Neuronal stem cell (in vitro differentiated cells): ENCODE data around the gene FARS2.
A peak's percentile ranks its signal among the peaks of the same experiment; 100 is the strongest.

ENCODE experiments used
- DNase-seq: peaks from one replicate; pipeline ENCODE4 v3.0.0-alpha.2; 2013; ENCODE audit warnings: low spot score
- H2AFZ ChIP-seq: one replicate; pipeline ENCODE4 v1.6.1; 2013; ENCODE audit warnings: mild to moderate bottlenecking, low read length, inconsistent platforms
- H2AK5ac ChIP-seq: 2 replicates; pipeline ENCODE4 v1.6.1; 2013; ENCODE audit warnings: low read depth, mild to moderate bottlenecking, inconsistent platforms, low read length, moderate library complexity, mixed read lengths
- H2BK120ac ChIP-seq: 2 replicates; pipeline ENCODE4 v1.6.1; 2013; ENCODE audit warnings: low read depth, mild to moderate bottlenecking, inconsistent platforms, low read length, moderate library complexity, mixed read lengths
- H2BK12ac ChIP-seq: one replicate; pipeline ENCODE4 v1.6.1; 2013; ENCODE audit warnings: low read length, inconsistent platforms
- H2BK15ac ChIP-seq: 2 replicates; pipeline ENCODE4 v1.6.1; 2013; ENCODE audit warnings: mild to moderate bottlenecking, low read length, inconsistent platforms, mixed read lengths
- H2BK5ac ChIP-seq: one replicate; pipeline ENCODE4 v1.6.1; 2013; ENCODE audit warnings: inconsistent platforms, mild to moderate bottlenecking, low read length, moderate library complexity
- H3K14ac ChIP-seq: one replicate; pipeline ENCODE4 v1.6.1; 2013; ENCODE audit warnings: low read length, inconsistent platforms
- H3K18ac ChIP-seq: 2 replicates; pipeline ENCODE4 v1.6.1; 2013; ENCODE audit warnings: low read length, inconsistent platforms
- H3K23ac ChIP-seq: 2 replicates; pipeline ENCODE4 v1.6.1; 2013; ENCODE audit warnings: low read depth, mild to moderate bottlenecking, mixed read lengths, low read length, inconsistent platforms; ENCODE audit not compliant: poor library complexity
- H3K27ac ChIP-seq: replicated peaks from 3 replicates; pipeline ENCODE4 v1.5.1; 2013; ENCODE audit warnings: low read length, inconsistent platforms
- H3K27me3 ChIP-seq, 3 experiments: 2 replicates each; pipeline ENCODE4 v1.6.1; 2013; ENCODE audit warnings: low read length in 3 of 3, mild to moderate bottlenecking in 2 of 3, inconsistent platforms in 1 of 3, low read depth in 1 of 3, mixed read lengths in 1 of 3, moderate library complexity in 1 of 3; ENCODE audit not compliant: control insufficient read depth in 3 of 3, insufficient read depth in 3 of 3
- H3K36me3 ChIP-seq, 2 donors: replicated peaks in 1 of 2; 2 replicates each; pipeline ENCODE4 v1.6.1; 2013; ENCODE audit warnings: low read length in 2 of 2; ENCODE audit not compliant: control insufficient read depth in 2 of 2, insufficient read depth in 2 of 2
- H3K4ac ChIP-seq: 2 replicates; pipeline ENCODE4 v1.6.1; 2013; ENCODE audit warnings: inconsistent platforms, mild to moderate bottlenecking, low read length, moderate library complexity
- H3K4me1 ChIP-seq, 2 donors: 1 replicate in 1 of 2; 2 replicates in 1 of 2; pipeline ENCODE4 v1.6.1; 2013; ENCODE audit warnings: low read length in 2 of 2, low read depth in 1 of 2; ENCODE audit not compliant: control insufficient read depth in 2 of 2, insufficient read depth in 1 of 2
- H3K4me2 ChIP-seq: one replicate; pipeline ENCODE4 v1.6.1; 2013; ENCODE audit warnings: mild to moderate bottlenecking, low read length, inconsistent platforms; ENCODE audit not compliant: insufficient read depth, poor library complexity, severe bottlenecking
- H3K4me3 ChIP-seq, 2 donors: 2 replicates each; pipeline ENCODE4 v1.5.1; 2013; ENCODE audit warnings: low read length in 2 of 2, mild to moderate bottlenecking in 2 of 2, inconsistent platforms in 1 of 2, moderate library complexity in 1 of 2
- H3K79me1 ChIP-seq: one replicate; pipeline ENCODE4 v1.6.1; 2013; ENCODE audit warnings: low read depth, mild to moderate bottlenecking, inconsistent platforms, low read length, moderate library complexity
- H3K9ac ChIP-seq: one replicate; pipeline ENCODE4 v1.6.1; 2013; ENCODE audit warnings: mild to moderate bottlenecking, low read depth, low read length, inconsistent platforms; ENCODE audit not compliant: poor library complexity
- H3K9me3 ChIP-seq, 2 donors: replicated peaks in 1 of 2; 2 replicates each; pipeline versions ENCODE3 to v1.6.1; 2013; ENCODE audit warnings: low read length in 2 of 2, mild to moderate bottlenecking in 2 of 2, inconsistent platforms in 1 of 2, low read depth in 1 of 2, mixed read lengths in 1 of 2, moderate library complexity in 1 of 2; ENCODE audit not compliant: control insufficient read depth in 2 of 2, insufficient read depth in 1 of 2
- H4K8ac ChIP-seq: one replicate; pipeline ENCODE4 v1.6.1; 2013; ENCODE audit warnings: low read depth, mild to moderate bottlenecking, inconsistent platforms, low read length, moderate library complexity
- H4K91ac ChIP-seq: one replicate; pipeline ENCODE4 v1.6.1; 2013; ENCODE audit warnings: low read length, low read depth, mild to moderate bottlenecking, inconsistent platforms; ENCODE audit not compliant: poor library complexity
- WGBS, 2 donors: extraction: QIAGEN DNeasy Blood & Tissue Kit; methylation state at CpG; one replicate each; pipeline ENCODE4 v1.1.7; 2013; ENCODE audit warnings: missing lambda C conversion rate in 2 of 2, mixed read lengths in 1 of 2; ENCODE audit not compliant: insufficient read length in 2 of 2, insufficient replicate concordance in 1 of 2; ENCODE audit errors: extremely low coverage in 2 of 2; 5-methylcytosine and 5-hydroxymethylcytosine counted together

Gene FARS2

DNA sequence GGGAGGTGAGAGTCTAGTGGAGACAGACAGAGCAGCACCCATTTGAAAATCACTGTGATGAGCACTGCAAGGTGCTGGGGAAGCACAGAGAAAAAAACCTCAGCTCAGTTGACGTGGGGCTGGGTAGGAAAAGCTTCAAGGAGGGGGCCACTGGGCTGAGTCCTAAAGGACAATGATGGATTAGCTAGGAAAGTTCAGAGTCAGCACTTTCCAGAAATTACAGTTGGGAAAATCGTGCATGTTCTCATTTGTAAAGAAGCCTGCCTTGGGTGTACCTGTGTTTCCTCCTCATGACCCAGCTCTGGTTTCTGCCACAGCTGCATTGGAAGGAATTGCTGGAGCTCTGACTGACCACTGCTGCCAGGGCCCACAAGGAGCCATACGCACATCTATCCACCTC lies 221.3 kb downstream of the FARS2 start:
- Histone ChIP-seq H3K9me3 (no peaks in the 10 kb centered on the region), H3K27ac (no peak overlapping the region), H4K91ac (no peak overlapping the region), H4K8ac (no peak overlapping the region), H3K36me3 (peaks cover 0 to 6% of the 10 kb centered on the region in 2 donors), H2BK15ac (no peak overlapping the region), H2BK12ac (no peak overlapping the region), H3K23ac (no peak overlapping the region), H2AK5ac (no peak overlapping the region), H3K4ac (no peak overlapping the region), H3K14ac (no peak overlapping the region), H3K18ac (no peak overlapping the region), H3K4me2 (no peak overlapping the region), H3K79me1 (no peaks in the 10 kb centered on the region), H2AFZ (no peak overlapping the region), H3K27me3 (no peaks in the 10 kb centered on the region), H3K9ac (no peak overlapping the region), H3K4me3 (no peak overlapping the region), H2BK120ac (no peak overlapping the region), H2BK5ac (no peak overlapping the region), H3K4me1 (peaks cover 6 to 9% of the 10 kb centered on the region in 2 donors)
- WGBS, 2 donors, result no CpG with 5 or more reads among the region's 3 CpGs
- DNase-seq, result no peak

DNA sequence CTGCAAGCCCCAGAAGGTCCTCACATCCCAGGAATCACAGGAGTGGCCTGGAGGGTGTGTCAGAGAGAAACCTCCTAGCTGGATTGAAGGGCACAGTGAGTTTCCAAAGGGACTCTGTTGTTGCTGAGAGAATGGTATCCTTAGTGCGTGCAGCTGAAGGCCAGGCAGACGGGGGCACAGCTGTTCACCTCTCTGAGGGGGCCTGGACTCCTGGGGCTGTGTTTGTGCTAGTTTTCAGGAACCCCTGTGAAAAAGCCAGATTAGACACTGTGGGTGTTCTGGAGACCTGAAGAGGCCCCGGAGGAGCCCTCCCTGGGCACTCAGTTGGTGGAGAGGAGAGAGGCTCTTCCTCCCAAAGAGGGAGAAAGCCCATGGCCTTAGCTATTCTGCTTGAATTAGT lies 223.4 kb downstream of the FARS2 start:
- H3K4me1 ChIP-seq, result peaks cover 6 to 9% of the 10 kb centered on the region in 2 donors
- H3K4me2 ChIP-seq, result no peak overlapping the region
- H3K4ac ChIP-seq, result no peak overlapping the region
- H3K27me3 ChIP-seq, result no peaks in the 10 kb centered on the region
- no peak overlapping the region for H2BK12ac ChIP-seq
- H4K91ac ChIP-seq, result no peak overlapping the region
- H2BK120ac ChIP-seq, result no peak overlapping the region
- H3K9ac ChIP-seq, result no peak overlapping the region
- DNase-seq, result no peak
- no peaks in the 10 kb centered on the region for H3K79me1 ChIP-seq
- H3K36me3 ChIP-seq, result peaks cover 0 to 6% of the 10 kb centered on the region in 2 donors
- no CpG with 5 or more reads among the region's 3 CpGs for WGBS, 2 donors
- H3K9me3 ChIP-seq, result no peaks in the 10 kb centered on the region
- no peak overlapping the region for H3K4me3 ChIP-seq
- H2BK15ac ChIP-seq, result no peak overlapping the region
- H2AFZ ChIP-seq, result no peak overlapping the region
- H3K18ac ChIP-seq, result peak overlapping the region; percentile 19
- no peak overlapping the region for H3K14ac ChIP-seq
- no peak overlapping the region for H3K23ac ChIP-seq
- no peak overlapping the region for H2BK5ac ChIP-seq
- no peak overlapping the region for H3K27ac ChIP-seq
- H2AK5ac ChIP-seq, result no peak overlapping the region
- H4K8ac ChIP-seq, result no peak overlapping the region

- Histone ChIP-seq H3K36me3 (peaks cover 0 to 6% of the 10 kb centered on the region in 2 donors), H3K9me3 (no peaks in the 10 kb centered on the region), H2AFZ (no peak overlapping the region), H3K27ac (no peak overlapping the region), H2BK120ac (no peak overlapping the region), H2BK12ac (no peak overlapping the region), H3K4ac (no peak overlapping the region), H2AK5ac (no peak overlapping the region), H3K23ac (no peak overlapping the region), H3K9ac (no peak overlapping the region), H2BK5ac (no peak overlapping the region), H3K14ac (no peak overlapping the region), H4K91ac (no peak overlapping the region), H3K18ac (no peak overlapping the region), H4K8ac (no peak overlapping the region), H3K79me1 (no peaks in the 10 kb centered on the region), H3K4me3 (no peak overlapping the region), H3K27me3 (no peaks in the 10 kb centered on the region), H2BK15ac (no peak overlapping the region), H3K4me1 (peaks cover under 1 to 4% of the 10 kb centered on the region in 2 donors), H3K4me2 (no peak overlapping the region)
- no CpG with 5 or more reads among the region's 2 CpGs for WGBS, 2 donors
- DNase-seq, result no peak
Observed at GRCh38 chr6:5486214-5486613, 224.9 kb downstream of the FARS2 start.

GRCh38 chr6:5490501-5491069 lies 229.3 kb downstream of the FARS2 start:
- no peak overlapping the region for H2AFZ ChIP-seq
- H4K91ac ChIP-seq, result no peak overlapping the region
- H3K23ac ChIP-seq, result no peak overlapping the region
- no peak overlapping the region for H3K9ac ChIP-seq
- H3K79me1 ChIP-seq, result no peaks in the 10 kb centered on the region
- no peak overlapping the region for H2BK12ac ChIP-seq
- peaks cover 0 to 6% of the 10 kb centered on the region in 2 donors for H3K36me3 ChIP-seq
- H2AK5ac ChIP-seq, result no peak overlapping the region
- no peak overlapping the region for H3K14ac ChIP-seq
- no peak overlapping the region for H3K4me2 ChIP-seq
- H3K4me3 ChIP-seq, result no peak overlapping the region
- H2BK5ac ChIP-seq, result no peak overlapping the region
- H3K4me1 ChIP-seq, result no peaks in the 10 kb centered on the region
- H3K27ac ChIP-seq, result no peak overlapping the region
- H2BK120ac ChIP-seq, result no peak overlapping the region
- H4K8ac ChIP-seq, result no peak overlapping the region
- H3K4ac ChIP-seq, result no peak overlapping the region
- H3K27me3 ChIP-seq, result no peaks in the 10 kb centered on the region
- no CpG with 5 or more reads among the region's 1 CpG for WGBS, 2 donors
- no peak overlapping the region for H2BK15ac ChIP-seq
- no peak overlapping the region for H3K18ac ChIP-seq
- no peaks in the 10 kb centered on the region for H3K9me3 ChIP-seq
- no peak for DNase-seq
